Caki2 (cell line): Measurements from ENCODE around the gene ZFAND4. TPM values are rescaled to one million over a fixed set of nuclear protein-coding genes. Genes with fewer than 3 reads are reported as not detected.
A peak's percentile ranks its signal among the peaks of the same experiment; 100 is the strongest.
"Not testable (repeated sequence)": the region's sequence is repeated elsewhere in the genome, so short reads cannot be mapped to it uniquely, and the experiment has no call there.

ENCODE experiments used
- DNase-seq: peaks from one replicate; pipeline ENCODE4 v3.0.0-alpha.2; 2015; ENCODE audit warnings: low read depth
- in situ Hi-C: cut with HindIII; loops from 2 replicates; pipeline ENCODE4 v1.10.0; 2016; ENCODE audit warnings: low sequenced_read_pairs, low pct_unique_long_range_greater_than_20kb, mixed read lengths
- total RNA-seq: library from RNA; depleted of rRNA; stranded (reverse); fragments of >200 nt; shearing (Covaris generic); gene quantifications from 2 replicates; pipeline ENCODE4 v1.2.3, GENCODE V29; 2014; ENCODE audit warnings: low replicate concordance

The ZFAND4 gene
- total RNA-seq, 1 experiment from 2014 or later: 5.2 TPM

DNA sequence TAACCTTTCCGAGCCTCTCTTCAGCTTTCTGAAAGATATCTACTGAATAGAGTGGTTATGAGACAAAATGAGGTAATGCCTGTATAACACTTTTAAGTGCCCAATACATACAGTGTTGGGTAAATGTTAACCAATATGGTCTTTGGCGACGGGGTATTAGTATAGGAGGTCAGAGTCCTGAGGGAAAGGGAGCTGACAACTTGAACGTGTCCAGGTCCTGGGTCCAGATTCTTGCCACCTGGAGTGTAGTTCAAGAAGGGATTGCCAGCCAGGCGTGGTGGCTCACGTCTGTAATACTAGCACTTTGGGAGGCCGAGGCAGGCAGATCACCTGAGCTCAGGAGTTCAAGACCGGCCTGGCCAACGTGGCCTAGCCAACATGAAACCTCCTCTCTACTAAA, 76.0 kb downstream of the ZFAND4 start:
- DNase-seq: no peak
- in situ Hi-C loops: no loop called here

DNA sequence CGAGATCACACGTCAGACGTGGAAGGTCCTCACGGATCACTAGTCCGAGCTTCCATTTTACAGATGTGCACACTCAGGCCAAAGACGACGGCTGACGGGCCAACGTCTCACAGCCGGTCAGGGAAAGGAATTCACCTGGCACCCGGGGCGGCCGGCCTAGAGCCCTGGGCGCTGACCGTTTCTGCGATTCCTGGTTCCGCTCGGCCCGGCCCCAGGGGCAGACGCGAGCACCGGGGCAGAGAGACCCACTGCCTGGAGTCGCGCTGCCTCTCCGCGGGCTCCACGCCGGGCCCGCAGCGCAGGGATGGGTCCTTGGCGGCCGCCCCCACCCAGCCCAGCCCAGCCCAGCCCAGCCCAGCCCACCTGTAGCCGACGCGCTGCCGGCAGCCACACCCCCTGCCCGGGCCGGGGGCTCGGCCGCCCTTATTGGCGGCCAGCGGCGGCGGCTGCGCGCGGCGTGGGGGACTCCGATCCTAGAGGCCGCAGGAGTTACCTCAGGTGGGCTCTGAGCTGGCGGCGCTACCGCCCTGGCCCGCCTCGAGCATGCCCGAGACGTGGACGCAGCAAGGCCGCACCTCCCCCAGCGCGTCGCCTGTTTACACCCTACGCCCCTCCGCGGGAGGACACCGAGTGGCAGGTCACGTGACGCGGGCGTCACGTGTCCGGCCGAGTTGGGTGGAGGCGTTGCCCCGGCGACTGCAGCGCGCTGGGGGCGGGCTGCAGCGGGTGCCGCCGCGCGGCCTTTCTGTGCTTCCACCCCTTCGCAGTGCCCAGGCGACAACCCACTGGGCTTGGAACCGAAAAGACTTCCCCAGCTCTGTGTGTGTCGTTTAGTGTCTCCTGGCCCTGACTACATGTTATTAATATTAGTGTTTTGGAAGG, 78.1 kb downstream of the ZFAND4 start:
- in situ Hi-C loops: no loop called here
- peak; percentile 94 for DNase-seq

DNA sequence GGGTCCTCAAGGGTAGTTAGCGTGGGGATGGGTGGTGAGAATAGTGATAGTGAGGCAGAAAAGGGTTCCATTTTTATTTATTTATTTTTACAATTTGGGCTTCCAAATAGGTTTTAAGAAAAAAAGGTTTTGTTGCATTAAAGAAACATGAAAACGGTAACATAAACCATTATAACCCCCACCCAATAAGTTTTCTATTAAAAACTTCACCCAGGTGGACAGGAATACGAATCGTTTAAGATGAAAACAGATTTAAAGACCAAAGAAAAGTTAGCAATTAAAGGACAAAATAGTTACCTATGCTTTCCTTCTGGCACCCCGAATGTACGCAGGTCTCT, 78.7 kb downstream of the ZFAND4 start:
- DNase-seq: no peak

DNA sequence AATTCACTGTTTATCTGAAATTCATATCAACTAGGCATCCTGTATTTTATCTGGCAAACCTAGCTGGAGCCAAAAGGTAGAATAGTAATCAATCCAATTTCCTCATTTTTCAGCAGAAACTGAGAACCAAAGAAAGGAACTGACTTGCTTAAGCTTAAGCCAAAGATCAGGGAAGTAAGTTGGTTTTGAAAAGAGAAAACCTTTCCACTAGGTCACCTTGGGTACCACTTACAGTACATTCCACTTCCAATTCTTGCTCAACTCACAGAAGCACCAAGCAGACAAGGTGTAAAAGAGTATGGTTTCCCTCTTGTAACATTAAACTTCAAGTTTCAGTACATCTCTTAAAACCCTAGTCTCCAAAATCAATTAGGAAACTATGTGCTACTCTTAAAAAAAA, 79.6 kb downstream of the ZFAND4 start:
- no peak for DNase-seq
- in situ Hi-C loops: no loop called here

More for the DNA sequence above, 78.7 kb downstream of the ZFAND4 start:
- in situ Hi-C loops: no loop called here

DNA sequence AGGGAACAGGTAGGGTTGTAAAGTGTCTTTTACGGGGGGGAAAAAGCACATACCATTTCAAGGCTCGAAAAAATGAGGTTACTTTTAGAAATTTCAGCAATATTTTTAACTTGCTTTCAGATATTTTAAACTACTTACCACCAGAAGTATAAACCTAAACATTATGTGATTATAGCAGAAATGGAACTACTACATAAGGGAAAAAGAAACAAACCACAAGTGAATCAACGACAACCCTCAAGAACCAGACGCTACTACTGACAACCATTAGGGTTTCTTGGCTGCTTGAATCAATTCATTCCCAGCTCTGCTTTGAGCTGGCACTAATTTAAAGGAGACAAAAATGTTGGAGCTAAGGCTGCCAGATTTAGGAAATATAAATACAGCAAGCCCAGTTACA, 80.1 kb downstream of the ZFAND4 start:
- in situ Hi-C loops: no loop called here
- no peak for DNase-seq

DNA sequence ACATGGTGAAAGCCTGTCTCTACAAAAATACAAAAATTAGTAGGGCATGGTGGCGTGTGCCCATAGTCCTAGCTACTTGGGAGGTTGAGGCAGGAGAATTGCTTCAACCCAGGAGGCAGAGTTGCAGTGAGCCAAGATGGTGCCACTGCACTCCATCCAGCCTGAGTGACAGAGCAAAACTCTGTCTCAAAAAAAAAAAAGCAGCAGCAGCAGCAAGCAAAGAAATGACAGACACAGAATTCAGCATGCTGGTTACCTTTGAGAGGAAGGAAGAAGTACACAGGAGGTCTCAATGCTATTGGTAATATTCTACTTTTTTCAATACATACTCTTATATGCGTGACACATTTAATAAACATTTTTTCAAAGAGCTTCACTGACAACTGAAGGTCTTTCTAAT, 81.3 kb downstream of the ZFAND4 start:
- in situ Hi-C loops: no loop called here
- DNase-seq: no peak

DNA sequence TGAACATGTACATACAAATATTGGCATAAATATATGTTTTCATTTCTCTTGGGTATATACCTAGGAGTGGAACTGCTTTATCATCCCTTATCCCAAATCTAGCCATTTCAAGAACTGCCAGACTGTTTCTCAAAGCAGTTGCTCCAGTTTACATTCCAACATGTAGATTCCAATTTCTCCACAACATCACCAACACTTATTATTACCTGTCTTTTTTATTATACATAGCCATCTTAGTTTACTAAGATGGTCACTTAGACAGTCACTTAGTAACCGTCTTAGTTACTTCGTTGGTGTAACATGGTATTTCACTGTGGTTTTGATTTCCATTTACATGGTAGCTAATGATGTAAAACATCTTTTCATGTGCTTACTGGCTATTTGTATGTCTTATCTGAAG, 82.7 kb downstream of the ZFAND4 start:
- in situ Hi-C loops: no loop called here
- no peak for DNase-seq

DNA sequence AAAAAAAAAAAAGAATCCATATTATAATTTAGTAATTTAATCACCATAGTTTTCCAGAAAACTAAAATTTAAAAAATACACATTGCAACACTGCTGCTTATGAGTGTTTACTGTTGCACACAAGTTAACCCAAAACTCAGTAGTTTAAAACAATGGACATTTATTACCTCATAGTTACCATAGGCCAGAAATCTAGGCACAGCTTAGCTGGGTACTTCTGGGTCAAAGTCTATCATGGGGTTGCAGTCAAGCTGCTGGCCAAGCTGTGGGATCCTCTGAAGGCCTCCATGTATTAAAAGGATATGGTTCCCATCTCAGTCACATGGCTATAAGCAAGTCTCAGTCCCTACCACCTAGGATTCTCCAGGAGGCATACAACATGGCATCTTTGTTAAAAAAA, 83.6 kb downstream of the ZFAND4 start:
- DNase-seq: no peak
- in situ Hi-C loops: no loop called here

DNA sequence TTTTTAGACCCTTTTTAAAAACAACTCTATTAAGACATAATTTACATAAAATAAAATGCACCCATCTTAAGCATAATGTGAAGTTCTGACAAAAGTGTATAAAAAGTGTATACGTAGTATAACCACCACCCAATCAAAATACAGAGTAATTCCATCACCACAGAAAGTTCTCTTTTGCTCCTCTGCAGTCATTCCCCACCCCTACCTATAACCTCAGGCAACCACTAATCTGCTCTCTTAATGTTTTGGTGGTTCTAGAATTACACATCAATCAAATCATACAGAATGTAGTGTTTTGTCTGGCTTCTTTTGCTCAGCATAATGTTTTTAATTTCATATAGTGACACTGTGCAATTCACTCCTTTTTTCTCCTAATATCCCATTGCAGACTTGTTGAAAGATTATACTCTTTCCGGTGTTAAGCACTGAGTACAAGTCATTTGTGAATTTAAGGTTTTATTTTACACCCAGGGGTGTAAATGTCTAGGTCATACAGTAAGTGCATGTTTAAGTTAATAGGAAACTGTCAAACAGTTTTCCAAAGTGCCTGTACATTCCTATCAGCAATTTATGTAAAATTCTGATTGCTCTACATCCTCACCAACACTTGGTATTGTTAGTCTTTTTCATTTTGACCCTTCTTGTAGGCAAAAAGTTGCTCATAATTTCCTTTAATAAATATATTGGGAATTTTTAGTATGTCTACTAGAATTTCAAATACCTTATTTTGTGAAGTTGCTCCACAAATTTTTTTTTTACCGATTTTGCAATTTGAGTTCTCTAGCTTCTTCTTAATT, 86.3 kb downstream of the ZFAND4 start:
- in situ Hi-C loops: no loop called here
- no peak for DNase-seq

DNA sequence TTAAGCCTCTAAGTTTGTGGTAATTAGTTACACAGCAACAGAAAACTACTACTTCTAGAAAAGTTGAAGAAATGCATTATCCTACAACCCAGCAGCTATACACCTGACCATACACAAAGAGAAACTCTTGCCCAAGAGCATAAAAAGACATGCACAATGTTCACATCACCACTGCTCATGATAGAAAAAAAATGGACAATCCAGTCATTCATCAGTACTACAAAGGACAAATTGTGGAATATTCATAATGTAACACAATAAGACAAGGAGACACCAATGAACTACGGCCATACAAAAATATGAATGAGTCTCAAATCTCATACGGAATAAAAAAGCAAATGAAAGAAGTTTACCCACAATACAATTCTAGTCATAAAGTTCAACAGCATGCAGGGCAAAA, 87.4 kb downstream of the ZFAND4 start:
- DNase-seq: no peak
- in situ Hi-C loops: no loop called here

DNA sequence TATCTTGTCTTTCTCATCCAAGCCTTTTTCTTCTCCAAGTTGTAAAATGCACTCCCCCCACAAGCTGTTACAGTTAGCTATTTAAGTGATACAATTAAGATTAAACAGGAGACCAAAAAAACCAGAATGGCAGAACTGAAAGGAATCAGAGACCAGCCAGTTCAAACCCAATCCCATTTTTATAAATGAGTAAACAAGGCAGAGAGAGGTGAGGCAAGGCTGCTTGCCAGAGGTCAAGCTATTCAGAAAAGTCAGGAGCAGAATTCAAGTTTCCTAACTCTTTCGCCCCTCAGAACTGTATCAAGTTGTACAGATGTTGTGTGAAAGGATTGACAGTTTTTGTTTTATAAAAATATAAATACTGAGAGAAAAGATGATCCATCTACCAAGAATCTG, 90.2 kb downstream of the ZFAND4 start:
- no peak for DNase-seq
- in situ Hi-C loops: no loop called here

DNA sequence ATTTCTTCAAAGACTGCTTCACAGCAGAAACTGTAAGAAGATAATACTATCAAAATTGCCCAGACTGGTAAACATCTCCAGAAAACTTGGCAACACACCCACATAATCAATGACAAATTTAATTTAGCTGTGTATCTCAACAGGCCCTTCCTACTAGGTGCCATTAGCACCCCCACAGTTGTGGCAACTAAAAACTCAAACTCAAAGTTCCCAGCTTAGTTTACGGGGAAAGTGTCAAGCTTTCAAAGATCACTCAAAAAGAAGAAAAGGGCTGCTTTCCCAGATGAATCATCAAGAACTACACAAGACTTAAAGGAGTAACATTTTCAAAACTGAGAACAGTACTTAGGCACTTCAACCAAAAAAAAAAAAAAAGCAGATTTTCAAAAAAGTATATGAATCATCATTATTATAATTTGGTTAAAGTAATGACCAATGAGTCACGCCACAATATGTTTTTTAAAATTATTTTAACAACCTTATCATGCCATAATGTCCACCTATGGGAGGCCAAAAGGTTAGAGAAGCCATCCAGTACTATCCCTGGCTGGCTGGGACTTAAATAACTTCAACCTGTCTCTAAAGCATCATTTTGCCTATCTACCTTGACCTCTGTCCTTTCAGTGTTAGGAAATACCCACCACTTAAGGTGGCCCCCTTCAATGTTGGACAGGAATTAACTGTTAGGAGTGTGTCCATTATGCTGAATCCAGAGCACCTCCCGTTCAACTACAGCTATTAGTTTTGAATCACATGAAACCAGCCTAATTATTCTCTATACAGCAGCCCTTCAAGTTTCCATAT, 90.8 kb downstream of the ZFAND4 start:
- no peak for DNase-seq
- in situ Hi-C loops: no loop called here

DNA sequence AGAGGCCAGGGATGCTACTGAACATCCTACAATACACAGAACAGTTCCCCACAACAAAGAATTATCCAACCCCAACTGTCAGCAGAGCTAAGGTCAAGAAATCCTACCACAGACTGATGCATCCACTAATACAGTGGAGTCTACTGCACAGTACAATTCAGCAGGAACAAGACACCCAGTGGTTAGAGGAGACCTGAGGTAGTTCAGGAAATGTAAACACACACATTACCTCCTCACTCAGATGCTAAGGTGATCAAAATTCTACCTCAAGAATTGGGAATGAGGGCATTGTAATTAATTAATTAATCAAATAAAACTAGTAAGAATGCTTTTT, 91.4 kb downstream of the ZFAND4 start:
- no peak for DNase-seq
- in situ Hi-C loops: no loop called here

DNA sequence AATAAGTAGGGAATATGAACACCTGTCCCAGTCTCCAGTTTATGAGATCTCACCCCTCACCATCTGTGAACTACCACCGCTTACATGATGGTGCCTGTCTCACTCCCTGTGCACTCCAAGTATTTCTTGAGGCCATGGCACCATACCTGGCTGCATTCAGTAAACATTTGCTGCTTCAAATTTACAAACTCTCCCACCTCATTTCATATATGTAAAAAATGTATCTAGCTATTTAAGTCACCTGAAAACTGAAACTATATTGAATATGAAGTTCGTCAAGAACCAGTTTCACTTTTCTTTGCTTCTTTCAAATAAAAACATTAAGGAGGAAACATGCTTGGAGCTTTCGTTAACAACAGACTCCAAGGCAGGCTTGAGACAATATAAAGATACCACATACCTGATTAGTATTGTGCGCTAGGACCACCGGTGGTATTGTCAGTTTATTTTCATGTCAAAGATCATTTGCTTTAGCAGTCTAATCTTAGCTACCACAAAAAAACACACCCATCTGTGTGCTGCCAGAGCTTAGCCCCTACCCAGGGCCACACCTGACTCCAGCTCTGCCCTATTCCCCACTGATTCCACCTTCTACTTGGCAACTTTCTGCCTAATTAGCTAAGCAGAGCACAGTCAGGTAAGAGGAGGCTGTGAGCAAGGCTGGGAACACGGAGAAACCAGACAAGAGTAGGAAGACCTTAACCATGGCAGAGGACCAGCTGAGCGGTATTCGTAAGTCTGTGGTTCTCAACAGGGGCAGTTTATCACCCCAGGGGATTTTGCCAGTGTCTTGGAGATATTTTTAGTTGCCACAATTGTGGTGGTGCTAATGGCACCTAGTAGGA, 92.0 kb downstream of the ZFAND4 start:
- DNase-seq: no peak
- in situ Hi-C loops: no loop called here

DNA sequence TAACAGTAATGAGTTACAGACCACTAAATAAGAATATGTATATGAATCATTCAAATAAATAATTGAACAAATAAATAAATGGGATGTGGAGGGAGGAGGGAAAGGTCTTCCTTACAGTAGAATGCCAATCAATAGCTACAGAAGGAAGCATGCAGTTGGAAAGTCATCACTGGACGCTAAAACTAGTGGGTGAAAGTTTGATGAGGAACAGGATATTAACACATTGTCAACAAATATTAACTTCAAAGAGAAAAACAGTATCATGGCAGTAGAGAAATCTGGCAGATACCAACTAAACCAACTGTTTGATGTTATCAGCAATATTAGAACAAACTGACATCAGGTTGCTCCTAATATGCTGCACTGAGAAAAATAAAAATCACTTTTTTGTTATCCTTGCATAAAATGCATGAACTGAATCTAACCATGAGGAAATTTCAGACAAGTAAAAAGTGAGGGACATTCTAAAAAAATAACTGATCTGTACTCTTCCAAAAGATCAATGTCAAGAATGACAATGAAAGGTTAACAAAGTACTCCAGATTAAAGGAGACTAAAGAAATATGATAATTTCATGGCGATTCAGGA, 94.1 kb downstream of the ZFAND4 start:
- in situ Hi-C loops: no loop called here

DNA sequence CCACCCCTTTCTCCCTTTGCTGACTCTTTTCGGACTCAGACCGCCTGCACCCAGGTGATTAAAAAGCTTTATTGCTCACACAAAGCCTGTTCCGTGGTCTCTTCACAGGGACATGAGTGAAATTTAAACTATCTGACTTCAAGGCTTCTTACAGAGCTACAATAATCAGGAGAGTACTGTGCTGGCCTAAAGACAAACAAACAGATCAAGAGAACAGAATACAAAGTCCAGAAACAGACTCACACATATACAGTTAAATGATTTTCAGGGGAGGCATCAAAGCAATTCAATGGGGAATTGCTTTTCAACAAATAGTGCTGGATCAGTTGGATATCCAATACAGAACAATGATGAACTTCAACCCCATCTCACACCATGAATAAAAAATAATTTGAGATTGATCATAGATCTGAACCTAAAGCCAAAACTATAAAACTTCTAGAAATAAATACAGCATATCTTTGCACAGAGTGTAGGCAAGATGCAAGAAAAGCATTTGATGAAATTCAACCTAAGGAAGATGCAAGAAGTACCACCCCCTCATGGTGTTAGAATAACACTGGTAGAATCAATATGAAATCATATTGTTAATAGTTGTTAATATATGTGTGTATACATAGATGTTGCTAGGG, 96.5 kb downstream of the ZFAND4 start:
- DNase-seq: no peak
- in situ Hi-C loops: no loop called here

More for the DNA sequence above, 94.1 kb downstream of the ZFAND4 start:
- no peak for DNase-seq

DNA sequence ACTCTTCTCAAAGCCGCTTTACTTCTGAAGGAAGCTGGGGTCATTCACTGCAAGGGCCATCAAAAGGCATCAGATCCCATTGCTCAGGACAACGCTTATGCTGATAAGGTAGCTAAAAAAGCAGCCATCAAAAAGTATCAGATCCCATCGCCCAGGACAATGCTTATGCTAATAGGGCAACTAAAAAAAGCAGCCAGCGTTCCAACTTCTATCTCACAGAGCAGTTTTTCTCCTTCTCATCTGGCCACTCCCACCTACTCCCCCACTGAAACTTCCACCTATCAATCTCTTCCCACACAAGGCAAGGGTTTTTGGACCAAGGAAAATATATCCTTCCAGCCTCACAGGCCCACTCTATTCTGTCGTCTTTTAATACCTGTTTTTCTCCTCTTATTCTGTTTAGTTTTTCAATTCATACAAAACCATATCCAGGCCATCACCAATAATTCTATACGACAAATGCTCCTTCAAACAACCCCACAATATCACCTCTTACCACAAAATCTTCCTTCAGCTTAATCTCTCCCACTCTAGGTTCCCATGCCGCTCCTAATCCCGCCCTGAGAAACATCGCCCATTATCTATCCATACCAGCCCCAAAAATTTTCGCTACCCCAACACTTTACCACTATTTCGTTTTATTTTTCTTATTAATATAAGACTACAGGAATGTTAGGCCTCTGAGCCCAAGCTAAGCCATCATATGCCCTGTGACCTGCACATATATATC, 97.4 kb downstream of the ZFAND4 start:
- DNase-seq, in situ Hi-C loops: not testable (repeated sequence)
